GM19193 (cell line): Measurements from ENCODE around the gene SYCE1L.

Source experiments
- POLR2A ChIP-seq: IDR thresholded peaks from 4 replicates; pipeline ENCODE4 v1.6.1; 2011; ENCODE audit not compliant: insufficient read depth, insufficient read length; ENCODE audit errors: extremely low read depth

The SYCE1L gene

DNA sequence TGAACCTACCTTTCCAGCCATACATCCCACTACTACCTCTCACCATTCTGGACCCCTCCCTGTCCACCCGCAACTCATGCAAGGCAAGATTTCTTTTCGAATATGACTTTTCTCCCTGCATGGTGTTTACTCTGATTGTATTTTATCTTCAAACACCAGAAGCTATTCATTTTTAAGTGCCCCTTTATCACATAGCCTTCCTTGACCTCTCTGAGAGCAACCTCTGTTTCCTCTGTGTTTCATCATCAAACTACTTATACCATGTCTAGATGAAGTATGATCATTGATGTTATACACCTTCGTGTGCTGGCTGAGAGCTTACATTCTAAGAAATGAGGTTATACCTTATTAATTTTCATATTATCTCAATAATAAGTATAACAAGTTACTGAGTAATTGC is 31.8 kb downstream of the SYCE1L start:
- TF ChIP-seq POLR2A, result no peak

DNA sequence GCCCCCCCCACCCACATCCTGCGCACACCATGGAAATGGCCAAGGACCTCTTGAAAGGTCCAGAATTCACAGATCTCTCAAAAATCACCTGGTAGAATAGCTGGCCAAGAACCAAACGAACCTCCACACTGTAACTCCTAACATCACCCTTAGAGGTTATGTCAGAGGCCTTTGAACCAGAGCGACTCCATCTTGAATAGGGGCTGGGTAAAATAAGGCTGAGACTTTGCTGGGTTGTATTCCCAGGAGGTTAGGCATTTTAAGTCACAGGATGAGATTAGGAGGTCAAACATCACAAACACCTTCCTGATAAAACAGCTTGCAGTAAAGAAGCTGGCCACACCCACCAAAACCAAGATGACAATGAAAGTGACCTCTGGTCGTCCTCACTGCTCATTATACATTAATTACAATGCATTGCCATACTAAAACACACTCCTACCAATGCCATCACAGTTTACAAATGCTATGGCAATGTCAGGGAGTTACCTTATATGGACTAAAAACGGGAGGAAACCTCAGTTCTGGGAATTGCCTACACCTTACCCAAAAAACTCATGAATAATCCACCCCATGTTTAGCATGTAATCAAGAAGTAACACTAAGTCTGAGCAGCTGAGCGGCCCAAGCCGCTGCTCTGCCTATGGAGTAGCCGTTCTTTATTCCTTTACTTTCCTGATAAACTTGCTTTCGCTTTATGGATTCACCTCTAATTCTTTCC is 34.8 kb downstream of the SYCE1L start:
- no peak for TF ChIP-seq POLR2A

DNA sequence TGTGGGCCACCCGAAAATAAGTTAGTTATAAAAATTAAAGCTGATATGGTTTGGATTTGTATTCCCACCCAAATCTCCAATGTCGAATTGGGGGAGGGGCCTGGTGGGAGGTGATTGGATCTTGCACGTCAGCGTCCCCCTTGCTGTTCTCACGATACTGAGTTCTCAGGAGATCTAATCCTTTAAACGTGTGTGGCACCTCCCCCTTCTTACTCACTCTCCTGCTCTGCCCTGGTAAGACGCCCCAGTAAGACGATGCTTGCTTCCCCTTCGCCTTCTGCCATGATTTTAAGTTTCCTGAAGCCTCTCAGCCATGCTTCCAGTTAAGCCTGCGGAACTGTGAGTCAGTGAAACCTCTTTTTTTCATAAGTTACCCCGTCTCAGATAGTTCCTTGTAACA is 35.4 kb downstream of the SYCE1L start:
- no peak for TF ChIP-seq POLR2A

DNA sequence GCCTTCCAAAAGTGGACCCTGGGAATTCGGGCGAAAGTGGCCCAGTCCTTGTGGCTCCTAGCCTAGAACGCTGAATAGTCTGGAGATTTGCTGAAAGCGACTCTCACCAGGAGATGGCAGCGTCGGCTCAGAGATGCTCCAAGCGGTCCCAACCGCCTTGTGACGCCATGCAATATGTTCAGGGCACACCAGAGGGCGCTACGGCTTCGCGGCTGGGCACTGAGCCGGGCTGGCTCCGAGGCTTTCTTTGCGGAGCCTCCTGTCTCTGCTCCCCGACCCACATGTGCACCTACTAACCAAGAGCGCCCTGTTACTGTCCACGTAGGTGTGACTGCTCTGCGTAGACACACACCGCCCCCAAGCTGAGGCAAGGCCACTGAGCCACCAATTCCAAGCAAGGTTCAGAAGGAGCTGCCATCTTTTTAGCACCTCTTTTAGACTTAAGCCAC is 36.9 kb downstream of the SYCE1L start:
- no peak for TF ChIP-seq POLR2A

DNA sequence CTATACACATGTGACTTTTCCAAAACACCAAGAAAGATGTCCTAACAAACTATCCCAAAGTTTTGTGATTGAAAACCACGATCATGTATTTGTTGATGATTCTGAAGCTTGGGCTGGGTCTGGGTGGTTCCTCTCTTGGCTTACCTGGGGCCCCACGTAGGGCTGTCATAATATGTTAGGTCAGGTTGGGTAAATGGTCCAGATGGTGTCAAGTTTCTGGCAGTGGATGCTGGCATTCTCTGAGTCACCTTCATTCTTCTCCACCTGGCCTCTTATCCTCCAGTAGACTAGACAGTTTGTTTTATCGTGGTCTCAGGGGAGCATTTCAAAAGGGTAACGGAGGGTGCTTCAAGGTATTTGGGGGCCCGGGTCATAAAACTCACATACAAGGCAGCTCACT is 39.4 kb downstream of the SYCE1L start:
- TF ChIP-seq POLR2A, result no peak

DNA sequence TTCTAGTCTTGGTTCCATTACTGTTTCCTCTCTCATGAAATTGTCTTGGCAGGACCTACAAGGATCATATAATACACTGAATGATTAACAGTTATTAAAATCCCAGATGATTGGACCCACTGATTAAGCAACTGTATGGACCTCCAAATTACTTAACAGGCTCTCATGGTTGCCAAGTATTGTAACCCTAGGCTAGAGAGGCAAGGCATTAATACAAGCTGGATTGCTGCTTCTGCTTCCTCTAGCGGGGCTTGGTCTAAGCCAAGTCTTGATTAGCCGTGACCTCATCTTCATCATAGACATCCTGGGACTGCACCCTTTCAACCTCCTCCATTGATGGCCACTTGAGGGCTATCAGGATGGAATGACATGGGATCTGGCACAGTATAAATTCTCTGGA is 46.9 kb downstream of the SYCE1L start:
- no peak for TF ChIP-seq POLR2A

DNA sequence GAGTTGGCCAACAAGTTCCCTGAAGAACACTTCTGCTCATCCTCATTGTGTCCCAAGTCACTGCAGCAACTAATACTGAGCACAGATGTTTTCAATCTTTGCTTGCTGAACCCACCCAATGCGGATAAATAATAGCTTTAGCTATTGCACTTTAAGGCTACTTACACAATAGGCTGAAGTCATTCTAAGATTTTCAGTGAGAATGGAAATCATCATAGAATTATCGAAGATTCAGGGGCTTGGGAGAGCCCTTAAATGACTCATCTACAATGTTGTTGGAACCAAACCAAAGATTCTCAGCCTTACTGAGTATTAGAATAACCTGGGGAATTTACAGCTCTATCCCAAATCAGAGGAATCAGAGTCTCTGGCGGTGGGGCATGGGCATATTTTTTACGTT is 51.2 kb downstream of the SYCE1L start:
- TF ChIP-seq POLR2A, result no peak
